GM12878 (cell line): ENCODE measurements around the gene GABBR2.

ENCODE experiments used
- BRCA1 ChIP-seq: IDR thresholded peaks from 2 replicates; pipeline ENCODE4 v1.6.1; 2011; ENCODE audit warnings: low read depth, low read length, improper control_type of control experiment
- CBX5 ChIP-seq: sonication (generic); IDR thresholded peaks from 2 replicates; pipeline ENCODE4 v1.6.1; 2016; ENCODE audit warnings: low read depth, moderate library complexity, mild to moderate bottlenecking, inconsistent platforms
- EP300 ChIP-seq, 2 experiments: fragments of 150-350 bp in 1 of 2; IDR thresholded peaks; 2 replicates each; pipeline ENCODE4 v1.6.1; 2011 to 2012; ENCODE audit warnings: low read depth in 2 of 2, low read length in 2 of 2, borderline replicate concordance in 1 of 2, improper control_type of control experiment in 1 of 2, inconsistent platforms in 1 of 2; ENCODE audit not compliant: control insufficient read depth in 1 of 2
- GABPA ChIP-seq: IDR thresholded peaks from 2 replicates; pipeline ENCODE4 v1.6.1; 2014; ENCODE audit warnings: antibody characterized with exemption, low read depth, mild to moderate bottlenecking, inconsistent platforms
- IKZF1 ChIP-seq: fragments of 450-650 bp; conservative IDR thresholded peaks from 2 replicates; pipeline ENCODE4 v1.6.1; 2017; ENCODE audit warnings: antibody characterized with exemption, mild to moderate bottlenecking
- NFYA ChIP-seq: IDR thresholded peaks from 2 replicates; pipeline ENCODE4 v1.6.1; 2011; ENCODE audit warnings: low read depth, mild to moderate bottlenecking, low read length, improper control_type of control experiment, borderline replicate concordance
- POLR2A ChIP-seq: IDR thresholded peaks from 2 replicates; pipeline ENCODE4 v1.6.1; 2011; ENCODE audit warnings: low read depth, mild to moderate bottlenecking, low read length
- RBBP5 ChIP-seq: fragments of 200-600 bp; sonication (generic); conservative IDR thresholded peaks from 2 replicates; pipeline ENCODE4 v1.6.1; 2016
- SMC3 ChIP-seq: IDR thresholded peaks from 2 replicates; pipeline ENCODE4 v1.6.1; 2011; ENCODE audit warnings: low read length, improper control_type of control experiment, borderline replicate concordance
- SPI1 ChIP-seq: IDR thresholded peaks from 2 replicates; pipeline ENCODE4 v1.6.1; 2011; ENCODE audit warnings: low read depth, mild to moderate bottlenecking, low read length, moderate library complexity, borderline replicate concordance; ENCODE audit not compliant: insufficient read depth
- ZNF24 ChIP-seq: fragments of 450-650 bp; IDR thresholded peaks from 2 replicates; pipeline ENCODE4 v1.6.1; 2017; ENCODE audit warnings: antibody characterized with exemption, mild to moderate bottlenecking
- TF ChIP-seq, protein P1 (sequence below), 3 experiments: IDR thresholded peaks in 2 of 3; conservative IDR thresholded peaks in 1 of 3; 2 replicates each; pipeline ENCODE4 v1.5.1; 2011; ENCODE audit warnings: low read depth in 3 of 3, low read length in 3 of 3, mild to moderate bottlenecking in 3 of 3, control low read depth in 2 of 3, moderate library complexity in 2 of 3, inconsistent platforms in 1 of 3, mixed read lengths in 1 of 3; ENCODE audit not compliant: control insufficient read depth in 2 of 3, insufficient read depth in 1 of 3; ENCODE audit errors: extremely low read depth in 1 of 3

GRCh38 chr9:98572054-98572627 is 136.6 kb downstream of the GABBR2 start:
- TF ChIP-seq IKZF1 (no peak), BRCA1 (no peak), SMC3 (no peak), POLR2A (no peak), ZNF24 (no peak), NFYA (no peak), RBBP5 (no peak), SPI1 (no peak), EP300 (IDR thresholded peaks at IDR 0.05; ENCODE audit: borderline replicate concordance in 1 of 2, control insufficient read depth in 1 of 2, low read depth in 2 of 2, low read length in 2 of 2) (no peak), GABPA (no peak), CBX5 (no peak)
- TF ChIP-seq, protein P1, sequence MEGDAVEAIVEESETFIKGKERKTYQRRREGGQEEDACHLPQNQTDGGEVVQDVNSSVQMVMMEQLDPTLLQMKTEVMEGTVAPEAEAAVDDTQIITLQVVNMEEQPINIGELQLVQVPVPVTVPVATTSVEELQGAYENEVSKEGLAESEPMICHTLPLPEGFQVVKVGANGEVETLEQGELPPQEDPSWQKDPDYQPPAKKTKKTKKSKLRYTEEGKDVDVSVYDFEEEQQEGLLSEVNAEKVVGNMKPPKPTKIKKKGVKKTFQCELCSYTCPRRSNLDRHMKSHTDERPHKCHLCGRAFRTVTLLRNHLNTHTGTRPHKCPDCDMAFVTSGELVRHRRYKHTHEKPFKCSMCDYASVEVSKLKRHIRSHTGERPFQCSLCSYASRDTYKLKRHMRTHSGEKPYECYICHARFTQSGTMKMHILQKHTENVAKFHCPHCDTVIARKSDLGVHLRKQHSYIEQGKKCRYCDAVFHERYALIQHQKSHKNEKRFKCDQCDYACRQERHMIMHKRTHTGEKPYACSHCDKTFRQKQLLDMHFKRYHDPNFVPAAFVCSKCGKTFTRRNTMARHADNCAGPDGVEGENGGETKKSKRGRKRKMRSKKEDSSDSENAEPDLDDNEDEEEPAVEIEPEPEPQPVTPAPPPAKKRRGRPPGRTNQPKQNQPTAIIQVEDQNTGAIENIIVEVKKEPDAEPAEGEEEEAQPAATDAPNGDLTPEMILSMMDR (IDR thresholded peaks at IDR 0.05 in 2 of 3, conservative IDR thresholded peaks at IDR 0.05 in 1 of 3; ENCODE audit: control insufficient read depth in 2 of 3, extremely low read depth in 1 of 3, insufficient read depth in 1 of 3, low read depth in 3 of 3, low read length in 3 of 3) = no peak
